GM23338 (cell line): ENCODE measurements around the gene TIAM1. TPM values are rescaled to one million over a fixed set of nuclear protein-coding genes. Genes with fewer than 3 reads are reported as not detected.

Experiments
- ATAC-seq: fragments of 200-7000 bp; cut with Tn5 transposase; 3 replicates; pipeline ENCODE4 v1.9.1; 2020
- DNase-seq: peaks from one replicate; pipeline ENCODE4 v3.0.0-alpha.2; 2015; ENCODE audit warnings: low spot score
- H2AFZ ChIP-seq: fragments of 200-600 bp; sonication (generic); 2 replicates; pipeline ENCODE4 v1.8.0; 2016; ENCODE audit warnings: antibody characterized with exemption, mild to moderate bottlenecking, moderate library complexity
- H3F3A ChIP-seq: fragments of 200-600 bp; sonication (generic); replicated peaks from 2 replicates; pipeline ENCODE4 v1.8.0; 2017; ENCODE audit warnings: antibody characterized with exemption, mixed run types, low read depth
- H3K27ac ChIP-seq: fragments of 200-600 bp; sonication (generic); 2 replicates; pipeline ENCODE4 v1.6.1; 2016; ENCODE audit warnings: low read depth
- H3K27me3 ChIP-seq: fragments of 200-600 bp; sonication (generic); 2 replicates; pipeline ENCODE4 v1.8.0; 2016; ENCODE audit warnings: mild to moderate bottlenecking, mixed run types, moderate library complexity; ENCODE audit not compliant: insufficient read depth
- H3K36me3 ChIP-seq: fragments of 200-600 bp; sonication (generic); 2 replicates; pipeline ENCODE4 v1.8.0; 2016; ENCODE audit warnings: mild to moderate bottlenecking; ENCODE audit not compliant: insufficient read depth
- H3K4me1 ChIP-seq: fragments of 200-600 bp; sonication (generic); 2 replicates; pipeline ENCODE4 v1.8.0; 2016; ENCODE audit warnings: mild to moderate bottlenecking, moderate library complexity; ENCODE audit not compliant: insufficient read depth
- H3K4me2 ChIP-seq: fragments of 200-600 bp; sonication (generic); 2 replicates; pipeline ENCODE4 v1.7.1; 2017; ENCODE audit warnings: mixed run types
- H3K4me3 ChIP-seq: fragments of 200-600 bp; sonication (generic); 2 replicates; pipeline ENCODE4 v1.6.1; 2016; ENCODE audit warnings: mixed run types
- H3K79me2 ChIP-seq: fragments of 200-600 bp; sonication (generic); replicated peaks from 2 replicates; pipeline ENCODE4 v1.8.0; 2017; ENCODE audit warnings: mild to moderate bottlenecking; ENCODE audit not compliant: insufficient read depth
- H3K9me2 ChIP-seq: fragments of 200-600 bp; sonication (generic); 2 replicates; pipeline ENCODE4 v1.8.0; 2017; ENCODE audit not compliant: insufficient read depth
- H4K20me1 ChIP-seq: fragments of 200-600 bp; sonication (generic); replicated peaks from 2 replicates; pipeline ENCODE4 v1.8.0; 2017; ENCODE audit warnings: mild to moderate bottlenecking; ENCODE audit not compliant: insufficient read depth
- H3K27ac Mint-ChIP-seq: 2 replicates; pipeline ENCODE4 v1.8.0; 2020; ENCODE audit warnings: inconsistent platforms, mild to moderate bottlenecking, moderate library complexity, mixed read lengths
- H3K27me3 Mint-ChIP-seq: 3 replicates; pipeline ENCODE4 v1.8.0; 2022; ENCODE audit warnings: low read depth, mild to moderate bottlenecking, moderate library complexity, mixed read lengths, inconsistent platforms; ENCODE audit not compliant: insufficient read depth, poor library complexity
- H3K36me3 Mint-ChIP-seq: 3 replicates; pipeline ENCODE4 v1.8.0; 2021; ENCODE audit warnings: low read depth, mild to moderate bottlenecking, inconsistent platforms, moderate library complexity, mixed read lengths
- H3K4me1 Mint-ChIP-seq: 3 replicates; pipeline ENCODE4 v1.8.0; 2020; ENCODE audit warnings: mild to moderate bottlenecking, inconsistent platforms, mixed read lengths
- H3K4me3 Mint-ChIP-seq: 3 replicates; pipeline ENCODE4 v1.8.0; 2021; ENCODE audit warnings: moderate library complexity, mild to moderate bottlenecking, inconsistent platforms, mixed read lengths
- H3K9me3 Mint-ChIP-seq: 3 replicates; pipeline ENCODE4 v1.8.0; 2020; ENCODE audit warnings: moderate library complexity, mild to moderate bottlenecking, inconsistent platforms, mixed read lengths
- CREB1 ChIP-seq: fragments of 250-450 bp; sonication (Bioruptor Pico); IDR thresholded peaks from 2 replicates; pipeline ENCODE4 v1.5.0; 2020; ENCODE audit warnings: low read depth, mild to moderate bottlenecking, moderate library complexity
- EZH2 ChIP-seq: fragments of 200-600 bp; sonication (generic); IDR thresholded peaks from one replicate; pipeline ENCODE4 v1.8.0; 2017; ENCODE audit warnings: antibody characterized with exemption, mild to moderate bottlenecking, low read depth; ENCODE audit not compliant: unreplicated experiment
- EZH2phosphoT487 ChIP-seq: fragments of 200-600 bp; sonication (generic); IDR thresholded peaks from one replicate; pipeline ENCODE4 v1.8.1; 2018; ENCODE audit warnings: antibody characterized with exemption; ENCODE audit not compliant: unreplicated experiment
- JUNB ChIP-seq: IDR thresholded peaks from one replicate; pipeline ENCODE4 v1.6.1; 2016; ENCODE audit warnings: antibody characterized with exemption; ENCODE audit not compliant: unreplicated experiment
- NANOG ChIP-seq: IDR thresholded peaks from 2 replicates; pipeline ENCODE4 v1.6.1; 2016; ENCODE audit warnings: antibody characterized with exemption, borderline replicate concordance
- POLR2AphosphoS5 ChIP-seq: IDR thresholded peaks from 2 replicates; pipeline ENCODE4 v1.6.1; 2016; ENCODE audit warnings: antibody characterized with exemption, low read depth
- STAT1 ChIP-seq: IDR thresholded peaks from one replicate; pipeline ENCODE4 v1.6.1; 2016; ENCODE audit warnings: antibody characterized with exemption; ENCODE audit not compliant: unreplicated experiment
- ZNF114 ChIP-seq: fragments of 250-450 bp; sonication (Bioruptor Pico); IDR thresholded peaks from 2 replicates; pipeline ENCODE4 v1.5.0; 2020; ENCODE audit warnings: mild to moderate bottlenecking, moderate library complexity
- ZNF331 ChIP-seq: fragments of 250-450 bp; sonication (Bioruptor Pico); IDR thresholded peaks from 2 replicates; pipeline ENCODE4 v1.5.0; 2020; ENCODE audit warnings: low read depth, mild to moderate bottlenecking, moderate library complexity
- polyA plus RNA-seq: library from polyadenylated mRNA; unstranded; fragments of >200 nt; fragmentation: Nextera tagmentation; extraction: Ambion mirVana; gene quantifications from 2 replicates; pipeline ENCODE4 v1.2.1, GENCODE V29; 2016
- total RNA-seq: library from RNA; depleted of rRNA; stranded (reverse); fragments of >200 nt; shearing (Covaris generic); gene quantifications from 2 replicates; pipeline ENCODE4 v1.2.3, GENCODE V29; 2014
- TF ChIP-seq, protein P1 (sequence below): IDR thresholded peaks from one replicate; pipeline ENCODE4 v1.6.1; 2018; ENCODE audit warnings: antibody characterized with exemption; ENCODE audit not compliant: unreplicated experiment
- TF ChIP-seq, protein P2 (sequence below), 2 experiments: fragments of 200-600 bp in 1 of 2; sonication (generic) in 1 of 2; conservative IDR thresholded peaks; 2 replicates each; pipeline versions ENCODE4 v1.5.1 to v1.6.1; 2016 to 2017; ENCODE audit warnings: antibody characterized with exemption in 2 of 2, low read depth in 2 of 2, mild to moderate bottlenecking in 2 of 2, moderate library complexity in 1 of 2
- TF ChIP-seq, protein P3 (sequence below): fragments of 250-450 bp; sonication (Bioruptor Pico); IDR thresholded peaks from 2 replicates; pipeline ENCODE4 v1.5.0; 2020; ENCODE audit warnings: mild to moderate bottlenecking, moderate library complexity
- TF ChIP-seq, protein P4 (sequence below): IDR thresholded peaks from 2 replicates; pipeline ENCODE4 v1.6.1; 2016; ENCODE audit warnings: antibody characterized with exemption

The TIAM1 gene
- total and polyA plus RNA-seq, 2 experiments from 2014 or later = 18.5 to 20.0 TPM

DNA sequence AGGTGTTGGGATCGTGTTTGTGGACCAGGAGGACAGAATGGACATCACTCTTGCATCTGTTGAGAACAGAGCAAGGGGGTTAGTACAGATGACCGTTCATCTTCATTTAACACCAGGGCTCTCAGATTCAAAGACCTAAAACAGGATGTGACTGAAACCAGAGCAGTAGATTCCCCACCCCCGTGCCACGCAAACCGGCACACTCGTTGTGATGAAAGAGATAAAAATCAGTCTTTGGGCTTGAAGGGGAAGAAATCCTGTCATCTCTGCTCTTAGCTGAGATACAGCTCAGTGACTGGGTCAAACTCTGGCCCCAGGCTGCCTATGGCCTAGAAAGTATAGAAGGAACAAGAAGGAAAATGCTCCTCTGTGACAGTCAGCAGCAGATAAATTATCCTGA lies 159.6 kb downstream of the TIAM1 start:
- Histone ChIP-seq H3K4me2 (no peak overlapping the region), H3K9me2 (no peaks in the 10 kb centered on the region), H3K79me2 (no peaks in the 10 kb centered on the region), H2AFZ (no peak overlapping the region), H3K36me3 (no peaks in the 10 kb centered on the region; the same call in 1 of the 2 replicates), H3K4me3 (no peak overlapping the region), H3K27ac (0 out of 2 replicates have a peak overlapping the region, but pooled peaks have one; percentile 17), H3F3A (no peaks in the 10 kb centered on the region), H3K4me1 (peaks cover 12% of the 10 kb centered on the region; the same call in 1 of the 2 replicates), H3K27me3 (no peaks in the 10 kb centered on the region), H4K20me1 (no peaks in the 10 kb centered on the region)
- TF ChIP-seq EZH2 = no peak
- no peak for TF ChIP-seq EZH2phosphoT487
- TF ChIP-seq NANOG = no peak
- TF ChIP-seq STAT1 = no peak
- TF ChIP-seq CREB1 (CRISPR knock-in tag) = no peak
- no peak for TF ChIP-seq ZNF331 (CRISPR knock-in tag)
- TF ChIP-seq, protein P1, sequence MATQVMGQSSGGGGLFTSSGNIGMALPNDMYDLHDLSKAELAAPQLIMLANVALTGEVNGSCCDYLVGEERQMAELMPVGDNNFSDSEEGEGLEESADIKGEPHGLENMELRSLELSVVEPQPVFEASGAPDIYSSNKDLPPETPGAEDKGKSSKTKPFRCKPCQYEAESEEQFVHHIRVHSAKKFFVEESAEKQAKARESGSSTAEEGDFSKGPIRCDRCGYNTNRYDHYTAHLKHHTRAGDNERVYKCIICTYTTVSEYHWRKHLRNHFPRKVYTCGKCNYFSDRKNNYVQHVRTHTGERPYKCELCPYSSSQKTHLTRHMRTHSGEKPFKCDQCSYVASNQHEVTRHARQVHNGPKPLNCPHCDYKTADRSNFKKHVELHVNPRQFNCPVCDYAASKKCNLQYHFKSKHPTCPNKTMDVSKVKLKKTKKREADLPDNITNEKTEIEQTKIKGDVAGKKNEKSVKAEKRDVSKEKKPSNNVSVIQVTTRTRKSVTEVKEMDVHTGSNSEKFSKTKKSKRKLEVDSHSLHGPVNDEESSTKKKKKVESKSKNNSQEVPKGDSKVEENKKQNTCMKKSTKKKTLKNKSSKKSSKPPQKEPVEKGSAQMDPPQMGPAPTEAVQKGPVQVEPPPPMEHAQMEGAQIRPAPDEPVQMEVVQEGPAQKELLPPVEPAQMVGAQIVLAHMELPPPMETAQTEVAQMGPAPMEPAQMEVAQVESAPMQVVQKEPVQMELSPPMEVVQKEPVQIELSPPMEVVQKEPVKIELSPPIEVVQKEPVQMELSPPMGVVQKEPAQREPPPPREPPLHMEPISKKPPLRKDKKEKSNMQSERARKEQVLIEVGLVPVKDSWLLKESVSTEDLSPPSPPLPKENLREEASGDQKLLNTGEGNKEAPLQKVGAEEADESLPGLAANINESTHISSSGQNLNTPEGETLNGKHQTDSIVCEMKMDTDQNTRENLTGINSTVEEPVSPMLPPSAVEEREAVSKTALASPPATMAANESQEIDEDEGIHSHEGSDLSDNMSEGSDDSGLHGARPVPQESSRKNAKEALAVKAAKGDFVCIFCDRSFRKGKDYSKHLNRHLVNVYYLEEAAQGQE = no peak
- TF ChIP-seq, protein P2, sequence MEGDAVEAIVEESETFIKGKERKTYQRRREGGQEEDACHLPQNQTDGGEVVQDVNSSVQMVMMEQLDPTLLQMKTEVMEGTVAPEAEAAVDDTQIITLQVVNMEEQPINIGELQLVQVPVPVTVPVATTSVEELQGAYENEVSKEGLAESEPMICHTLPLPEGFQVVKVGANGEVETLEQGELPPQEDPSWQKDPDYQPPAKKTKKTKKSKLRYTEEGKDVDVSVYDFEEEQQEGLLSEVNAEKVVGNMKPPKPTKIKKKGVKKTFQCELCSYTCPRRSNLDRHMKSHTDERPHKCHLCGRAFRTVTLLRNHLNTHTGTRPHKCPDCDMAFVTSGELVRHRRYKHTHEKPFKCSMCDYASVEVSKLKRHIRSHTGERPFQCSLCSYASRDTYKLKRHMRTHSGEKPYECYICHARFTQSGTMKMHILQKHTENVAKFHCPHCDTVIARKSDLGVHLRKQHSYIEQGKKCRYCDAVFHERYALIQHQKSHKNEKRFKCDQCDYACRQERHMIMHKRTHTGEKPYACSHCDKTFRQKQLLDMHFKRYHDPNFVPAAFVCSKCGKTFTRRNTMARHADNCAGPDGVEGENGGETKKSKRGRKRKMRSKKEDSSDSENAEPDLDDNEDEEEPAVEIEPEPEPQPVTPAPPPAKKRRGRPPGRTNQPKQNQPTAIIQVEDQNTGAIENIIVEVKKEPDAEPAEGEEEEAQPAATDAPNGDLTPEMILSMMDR (conservative IDR thresholded peaks at IDR 0.05; ENCODE audit: low read depth in 2 of 2) = no peak
- TF ChIP-seq, protein P3, sequence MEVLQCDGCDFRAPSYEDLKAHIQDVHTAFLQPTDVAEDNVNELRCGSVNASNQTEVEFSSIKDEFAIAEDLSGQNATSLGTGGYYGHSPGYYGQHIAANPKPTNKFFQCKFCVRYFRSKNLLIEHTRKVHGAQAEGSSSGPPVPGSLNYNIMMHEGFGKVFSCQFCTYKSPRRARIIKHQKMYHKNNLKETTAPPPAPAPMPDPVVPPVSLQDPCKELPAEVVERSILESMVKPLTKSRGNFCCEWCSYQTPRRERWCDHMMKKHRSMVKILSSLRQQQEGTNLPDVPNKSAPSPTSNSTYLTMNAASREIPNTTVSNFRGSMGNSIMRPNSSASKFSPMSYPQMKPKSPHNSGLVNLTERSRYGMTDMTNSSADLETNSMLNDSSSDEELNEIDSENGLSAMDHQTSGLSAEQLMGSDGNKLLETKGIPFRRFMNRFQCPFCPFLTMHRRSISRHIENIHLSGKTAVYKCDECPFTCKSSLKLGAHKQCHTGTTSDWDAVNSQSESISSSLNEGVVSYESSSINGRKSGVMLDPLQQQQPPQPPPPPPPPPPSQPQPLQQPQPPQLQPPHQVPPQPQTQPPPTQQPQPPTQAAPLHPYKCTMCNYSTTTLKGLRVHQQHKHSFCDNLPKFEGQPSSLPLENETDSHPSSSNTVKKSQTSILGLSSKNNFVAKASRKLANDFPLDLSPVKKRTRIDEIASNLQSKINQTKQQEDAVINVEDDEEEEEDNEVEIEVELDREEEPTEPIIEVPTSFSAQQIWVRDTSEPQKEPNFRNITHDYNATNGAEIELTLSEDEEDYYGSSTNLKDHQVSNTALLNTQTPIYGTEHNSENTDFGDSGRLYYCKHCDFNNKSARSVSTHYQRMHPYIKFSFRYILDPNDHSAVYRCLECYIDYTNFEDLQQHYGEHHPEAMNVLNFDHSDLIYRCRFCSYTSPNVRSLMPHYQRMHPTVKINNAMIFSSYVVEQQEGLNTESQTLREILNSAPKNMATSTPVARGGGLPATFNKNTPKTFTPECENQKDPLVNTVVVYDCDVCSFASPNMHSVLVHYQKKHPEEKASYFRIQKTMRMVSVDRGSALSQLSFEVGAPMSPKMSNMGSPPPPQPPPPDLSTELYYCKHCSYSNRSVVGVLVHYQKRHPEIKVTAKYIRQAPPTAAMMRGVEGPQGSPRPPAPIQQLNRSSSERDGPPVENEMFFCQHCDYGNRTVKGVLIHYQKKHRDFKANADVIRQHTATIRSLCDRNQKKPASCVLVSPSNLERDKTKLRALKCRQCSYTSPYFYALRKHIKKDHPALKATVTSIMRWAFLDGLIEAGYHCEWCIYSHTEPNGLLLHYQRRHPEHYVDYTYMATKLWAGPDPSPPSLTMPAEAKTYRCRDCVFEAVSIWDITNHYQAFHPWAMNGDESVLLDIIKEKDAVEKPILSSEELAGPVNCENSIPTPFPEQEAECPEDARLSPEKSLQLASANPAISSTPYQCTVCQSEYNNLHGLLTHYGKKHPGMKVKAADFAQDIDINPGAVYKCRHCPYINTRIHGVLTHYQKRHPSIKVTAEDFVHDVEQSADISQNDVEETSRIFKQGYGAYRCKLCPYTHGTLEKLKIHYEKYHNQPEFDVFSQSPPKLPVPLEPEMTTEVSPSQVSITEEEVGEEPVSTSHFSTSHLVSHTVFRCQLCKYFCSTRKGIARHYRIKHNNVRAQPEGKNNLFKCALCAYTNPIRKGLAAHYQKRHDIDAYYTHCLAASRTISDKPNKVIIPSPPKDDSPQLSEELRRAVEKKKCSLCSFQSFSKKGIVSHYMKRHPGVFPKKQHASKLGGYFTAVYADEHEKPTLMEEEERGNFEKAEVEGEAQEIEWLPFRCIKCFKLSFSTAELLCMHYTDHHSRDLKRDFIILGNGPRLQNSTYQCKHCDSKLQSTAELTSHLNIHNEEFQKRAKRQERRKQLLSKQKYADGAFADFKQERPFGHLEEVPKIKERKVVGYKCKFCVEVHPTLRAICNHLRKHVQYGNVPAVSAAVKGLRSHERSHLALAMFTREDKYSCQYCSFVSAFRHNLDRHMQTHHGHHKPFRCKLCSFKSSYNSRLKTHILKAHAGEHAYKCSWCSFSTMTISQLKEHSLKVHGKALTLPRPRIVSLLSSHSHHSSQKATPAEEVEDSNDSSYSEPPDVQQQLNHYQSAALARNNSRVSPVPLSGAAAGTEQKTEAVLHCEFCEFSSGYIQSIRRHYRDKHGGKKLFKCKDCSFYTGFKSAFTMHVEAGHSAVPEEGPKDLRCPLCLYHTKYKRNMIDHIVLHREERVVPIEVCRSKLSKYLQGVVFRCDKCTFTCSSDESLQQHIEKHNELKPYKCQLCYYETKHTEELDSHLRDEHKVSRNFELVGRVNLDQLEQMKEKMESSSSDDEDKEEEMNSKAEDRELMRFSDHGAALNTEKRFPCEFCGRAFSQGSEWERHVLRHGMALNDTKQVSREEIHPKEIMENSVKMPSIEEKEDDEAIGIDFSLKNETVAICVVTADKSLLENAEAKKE (CRISPR knock-in tag) = no peak
- TF ChIP-seq POLR2AphosphoS5 = no peak
- TF ChIP-seq, protein P4, sequence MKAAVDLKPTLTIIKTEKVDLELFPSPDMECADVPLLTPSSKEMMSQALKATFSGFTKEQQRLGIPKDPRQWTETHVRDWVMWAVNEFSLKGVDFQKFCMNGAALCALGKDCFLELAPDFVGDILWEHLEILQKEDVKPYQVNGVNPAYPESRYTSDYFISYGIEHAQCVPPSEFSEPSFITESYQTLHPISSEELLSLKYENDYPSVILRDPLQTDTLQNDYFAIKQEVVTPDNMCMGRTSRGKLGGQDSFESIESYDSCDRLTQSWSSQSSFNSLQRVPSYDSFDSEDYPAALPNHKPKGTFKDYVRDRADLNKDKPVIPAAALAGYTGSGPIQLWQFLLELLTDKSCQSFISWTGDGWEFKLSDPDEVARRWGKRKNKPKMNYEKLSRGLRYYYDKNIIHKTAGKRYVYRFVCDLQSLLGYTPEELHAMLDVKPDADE = no peak
- no peak for TF ChIP-seq ZNF114 (CRISPR knock-in tag)
- no peak for TF ChIP-seq JUNB
- Mint-ChIP-seq H3K4me1 (peaks cover 18% of the 10 kb centered on the region), H3K27me3 (no peaks in the 10 kb centered on the region), H3K9me3 (no peaks in the 10 kb centered on the region), H3K4me3 (no peak overlapping the region), H3K27ac (no peak overlapping the region), H3K36me3 (peaks cover 10% of the 10 kb centered on the region; the same call in 2 of the 3 replicates)
- ATAC-seq (no peak), DNase-seq (no peak)
